Heart right ventricle (tissue), 16 donors: ENCODE results near the gene NAP1L3. TPM values are rescaled to one million over a fixed set of nuclear protein-coding genes. Genes with fewer than 3 reads are reported as not detected.

Source experiments
- ATAC-seq, 8 donors: fragments of 200-7000 bp; cut with Tn5 transposase; one replicate each; pipeline ENCODE4 v1.9.1; 2020; ENCODE audit warnings: mild to moderate bottlenecking in 8 of 8, moderate library complexity in 8 of 8, moderate number of reproducible peaks in 1 of 8
- DNase-seq, 2 donors: peaks; one replicate each; pipeline ENCODE4 v3.0.0-alpha.2; 2020
- H3K27ac ChIP-seq, 10 donors: fragments of 200-600 bp; sonication (generic) in 2 of 10; one replicate each; pipeline versions ENCODE4 v1.5.0 to v1.8.0; 2020 to 2022; ENCODE audit warnings: mild to moderate bottlenecking in 3 of 10
- H3K27me3 ChIP-seq, 7 donors: fragments of 200-600 bp; one replicate each; pipeline ENCODE4 v1.8.0; 2021 to 2022; ENCODE audit warnings: mild to moderate bottlenecking in 2 of 7
- H3K36me3 ChIP-seq, 9 donors: fragments of 200-600 bp; sonication (generic) in 1 of 9; one replicate each; pipeline versions ENCODE4 v1.5.0 to v1.8.0; 2020 to 2022; ENCODE audit warnings: mild to moderate bottlenecking in 2 of 9
- H3K4me1 ChIP-seq, 9 donors: fragments of 200-600 bp; sonication (generic) in 1 of 9; one replicate each; pipeline versions ENCODE4 v1.5.0 to v1.8.0; 2020 to 2022; ENCODE audit warnings: mild to moderate bottlenecking in 4 of 9
- H3K4me3 ChIP-seq, 10 donors: fragments of 200-600 bp; sonication (generic) in 2 of 10; one replicate each; pipeline versions ENCODE4 v1.5.0 to v1.8.0; 2020 to 2022; ENCODE audit warnings: mild to moderate bottlenecking in 7 of 10, moderate library complexity in 2 of 10
- H3K9me3 ChIP-seq, 11 donors: fragments of 200-600 bp in 10 of 11; sonication (generic) in 2 of 11; one replicate each; pipeline versions ENCODE4 v1.5.0 to v1.8.0; 2013 to 2022; ENCODE audit warnings: mild to moderate bottlenecking in 2 of 11, control low read depth in 1 of 11, moderate library complexity in 1 of 11
- CTCF ChIP-seq, 9 donors: fragments of 200-600 bp; sonication (generic) in 2 of 9; IDR thresholded peaks; one replicate each; pipeline versions ENCODE4 v1.5.0 to v1.8.0; 2021 to 2022; ENCODE audit warnings: antibody characterized with exemption in 9 of 9, mild to moderate bottlenecking in 5 of 9, moderate library complexity in 1 of 9
- WGBS, 2 donors: extraction: QIAGEN DNeasy Blood & Tissue Kit; methylation state at CpG; one replicate each; pipeline ENCODE4 v1.1.7; 2013; ENCODE audit warnings: inconsistent platforms in 1 of 2; 5-methylcytosine and 5-hydroxymethylcytosine counted together
- intact Hi-C, 10 donors: fragments of 100-400 bp; cut with DNase I; formaldehyde crosslinking; loops; one replicate each; pipeline versions ENCODE4 v1.11.1 to v1.14.2; 2022
- polyA plus RNA-seq, 2 donors: library from polyadenylated mRNA; stranded (reverse); fragments of 200-250 nt; gene quantifications; one replicate each; pipeline ENCODE4 v1.2.3, GENCODE V29; 2013
- total RNA-seq, 10 donors: library from RNA; stranded (reverse); fragmentation: NEBNext Ultra II Directional in 3 of 10; extraction: Animal tissue kit (Norgen Biotek cat#: 25700) in 3 of 10; gene quantifications; one replicate each; pipeline versions ENCODE4 v1.2.1 to v1.2.4, GENCODE V29; 2021 to 2023
- donor health status: Arrhythmogenic right ventricular cardiomyopathy.
- donor health status: ischemic (EF 13 %, LVEDD 7.1; RV severe dilation, severe dysfunction).
- donor health status: healthy with polysubstance abuse.
- donor health status: DM: no; HTN: yes; CAD: no.
- donor health status: DM: no; HTN: no; CAD: no.
- donor health status: ischemic (EF 25% LVEDD 6.9; RV normal size, moderate dysfunction).
- donor health status: ischemic (EF 25% LVEDD 5.7; RV mildly dilated, moderate dysfunction).
- donor health status: healthy.
- donor health status: DM: yes; HTN: yes; CAD: no.
- donor health status: Ischemic cardiomyopathy.
- donor health status: ischemic (EF 35%, LVEDD 5.7; RV mildly dilated, moderate dysfunction).
- donor health status: nonischemic (EF 11% LVEDD 7.7; RV severe dilation, severe dysfunction).
- donor health status: DM: yes; HTN: yes; CAD: no.
- donor health status: PGD.
- donor health status: ischemic (EF 29% LVEDD 5.4; RV normal size, mild dysfunction).
- donor health status: nonischemic (EF 23%, LVEDD 6.1; RV moderate dilation, normal function).

NAP1L3 gene
- total and polyA plus RNA-seq, 12 donors, result 0.25 to 15.7 (median 3.9) TPM

DNA sequence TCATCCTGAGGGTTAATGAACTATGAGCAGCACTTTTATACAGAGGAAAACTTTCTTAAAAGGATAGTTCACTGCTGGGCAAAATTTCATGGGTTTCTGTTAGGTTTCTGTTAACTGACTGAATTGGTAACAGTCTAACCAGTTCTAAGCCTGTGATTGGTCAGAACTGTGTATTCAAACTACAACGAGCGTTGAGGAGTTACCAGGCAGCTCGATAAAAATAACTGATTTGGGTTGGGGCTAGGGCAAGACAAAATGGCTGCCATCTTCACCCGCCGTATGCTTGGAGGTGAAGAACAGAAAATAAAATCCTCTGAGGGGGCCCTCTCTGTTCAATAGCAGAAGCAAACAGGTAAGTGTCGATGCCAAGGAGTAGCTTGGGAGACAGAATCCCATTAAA, 22.6 kb upstream of the NAP1L3 start:
- H3K27me3 ChIP-seq, result peaks cover 0 to 3% (median 0%) of the 10 kb centered on the region in 7 donors
- no peak for TF ChIP-seq CTCF (IDR thresholded peaks at IDR 0.05)
- WGBS, 2 donors, result 92 to 95% methylated on average over 6 of the region's 6 CpGs

DNA sequence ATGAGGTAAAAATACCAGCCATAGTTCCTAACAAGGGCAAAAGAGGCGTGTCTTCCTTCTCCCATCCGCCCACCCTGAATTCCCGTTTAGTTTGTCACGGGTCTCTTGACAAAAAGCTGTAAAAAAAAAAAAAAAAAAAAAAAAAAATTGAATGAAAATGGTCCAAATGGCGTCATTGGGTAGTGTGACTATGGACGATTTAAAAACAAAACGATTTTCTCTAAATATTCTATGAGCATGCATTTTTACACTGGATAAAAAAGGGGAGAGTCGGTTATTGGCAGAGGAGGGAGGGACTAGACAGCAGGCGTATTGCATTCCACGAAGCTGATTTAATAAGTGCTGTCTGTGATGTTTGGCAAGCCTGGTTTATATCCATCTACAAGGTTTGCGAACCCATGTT, 492 bp upstream of the NAP1L3 start, which contains the start of gene FAM133A:
TSS of gene FAM133A (plus strand) at position 338 of the 403 bp plus-strand sequence. CDS start 35,214 bp downstream, outside the sequence.
- TF ChIP-seq CTCF (IDR thresholded peaks at IDR 0.05), result no peak
- Histone ChIP-seq H3K27me3 (peaks cover 0 to 66% (median 0%) of the 10 kb centered on the region in 7 donors), H3K36me3 (no peaks in the 10 kb centered on the region), H3K27ac (peak within 1 kb of the TSS in 7 of 10 donors; percentile 24 to 77 (median 64)), H3K4me3 (peak within 1 kb of the TSS; percentile 39 to 68 (median 61)), H3K9me3 (no peaks in the 10 kb centered on the region), H3K4me1 (peaks cover 0 to 12% (median 0%) of the 10 kb centered on the region in 9 donors)
- intact Hi-C loops, result no loop called here
- WGBS, 2 donors, result 0 to 1% methylated on average over 11 of the region's 11 CpGs
- ATAC-seq (peak; percentile 26 to 77 (median 61)), DNase-seq (peak in 1 of 2 donors; percentile 3)

More for the DNA sequence above, 22.6 kb upstream of the NAP1L3 start:
- H3K9me3 ChIP-seq, result peaks cover 0 to 4% (median 0%) of the 10 kb centered on the region in 11 donors
- ATAC-seq, result no peak
- H3K4me3 ChIP-seq, result no peak overlapping the region
- H3K27ac ChIP-seq, result no peak overlapping the region
- no peak for DNase-seq
- intact Hi-C loops, result no loop called here
- H3K36me3 ChIP-seq, result no peaks in the 10 kb centered on the region
- H3K4me1 ChIP-seq, result no peaks in the 10 kb centered on the region

DNA sequence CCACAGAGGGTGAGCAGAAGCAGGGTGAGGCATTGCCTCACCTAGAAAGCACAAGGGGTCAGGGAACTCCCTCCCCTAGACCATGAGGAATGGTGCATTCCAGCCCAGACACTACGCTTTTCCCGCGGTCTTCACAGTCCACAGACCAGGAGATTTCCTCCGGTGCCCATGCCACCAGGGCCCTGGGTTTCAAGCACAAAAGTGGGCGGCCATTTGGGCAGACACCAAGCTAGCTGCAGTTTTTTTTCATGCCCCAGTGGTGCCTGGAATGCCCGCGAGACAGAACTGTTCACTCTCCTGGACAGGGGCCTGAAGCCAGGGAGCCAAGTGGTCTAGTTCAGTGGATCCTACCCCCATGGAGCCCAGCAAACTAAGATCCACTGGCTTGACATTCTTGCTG, 12.8 kb downstream of the NAP1L3 start:
- Histone ChIP-seq H3K4me3 (no peak overlapping the region), H3K36me3 (no peaks in the 10 kb centered on the region), H3K27ac (no peak overlapping the region), H3K4me1 (no peaks in the 10 kb centered on the region), H3K27me3 (peaks cover 0 to 4% (median 0%) of the 10 kb centered on the region in 7 donors), H3K9me3 (no peaks in the 10 kb centered on the region)
- no peak for TF ChIP-seq CTCF (IDR thresholded peaks at IDR 0.05)
- DNase-seq (no peak), ATAC-seq (no peak)
- WGBS, 2 donors, result 90% methylated on average over 7 of the region's 7 CpGs
- intact Hi-C loops, result no loop called here

- H3K4me1 ChIP-seq, result no peaks in the 10 kb centered on the region
- DNase-seq, result no peak
- ATAC-seq, result no peak
- no peaks in the 10 kb centered on the region for H3K36me3 ChIP-seq
- no peak for TF ChIP-seq CTCF (IDR thresholded peaks at IDR 0.05)
- H3K27me3 ChIP-seq, result peaks cover 0 to 8% (median 0%) of the 10 kb centered on the region in 7 donors
- 60 to 69% methylated on average over 1 of the region's 1 CpG for WGBS, 2 donors
- no peak overlapping the region for H3K4me3 ChIP-seq
- peaks cover 0 to 15% (median 0%) of the 10 kb centered on the region in 11 donors for H3K9me3 ChIP-seq
- intact Hi-C loops, result no loop called here
- no peak overlapping the region for H3K27ac ChIP-seq
These were observed 24.0 kb downstream of the NAP1L3 start for GRCh38 chrX:93649381-93649780.
